ENCODE measurements around the gene DIDO1.

DNA sequence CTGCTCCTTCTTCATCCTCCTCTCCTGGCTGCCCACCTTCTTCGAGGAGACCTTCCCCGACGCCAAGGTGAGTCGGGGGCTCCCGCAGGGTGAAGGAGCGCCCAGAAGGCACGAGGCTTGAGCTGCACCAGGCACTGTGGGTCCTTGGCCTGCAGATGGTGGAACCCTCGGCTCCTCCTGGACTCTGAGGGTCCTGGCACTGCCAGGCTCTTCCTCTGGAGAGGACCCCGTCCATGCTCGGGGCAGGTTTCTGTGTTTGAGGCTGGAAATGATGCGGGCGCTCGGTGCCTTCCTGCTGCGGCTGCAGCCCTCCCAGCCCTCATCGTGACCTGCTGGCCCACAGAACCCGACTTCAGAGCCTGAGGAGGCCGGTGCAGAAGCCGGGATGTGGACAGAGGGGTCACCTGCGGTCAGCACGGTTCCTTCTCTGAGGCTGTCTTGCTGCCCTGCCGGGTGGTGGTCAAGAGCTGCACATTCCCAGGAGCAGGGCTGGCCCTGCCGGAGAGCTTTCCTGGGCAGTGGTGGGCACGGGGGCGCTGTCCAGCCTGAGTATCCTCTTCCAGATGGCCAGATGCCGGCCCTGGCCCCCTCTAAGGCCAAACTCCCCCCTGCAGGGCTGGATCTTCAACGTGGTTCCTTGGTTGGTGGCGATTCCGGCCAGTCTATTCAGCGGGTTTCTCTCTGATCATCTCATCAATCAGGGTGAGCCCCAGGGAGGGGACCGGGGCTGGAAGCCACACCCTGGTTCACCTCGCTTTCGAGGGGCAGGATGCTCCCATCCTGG, 37.5 kb upstream of the DIDO1 start:
- TF ChIP-seq POLR2AphosphoS5 (IDR thresholded peaks at IDR 0.05; ENCODE audit: low read depth, low read length) (no peak), TAF1 (IDR thresholded peaks at IDR 0.05; ENCODE audit: borderline replicate concordance, insufficient read depth, low read length) (no peak), SIN3A (IDR thresholded peaks at IDR 0.05; ENCODE audit: borderline replicate concordance, insufficient read depth, low read length) (no peak), FOXP2 (optimal IDR thresholded peaks at IDR 0.05; ENCODE audit: borderline replicate concordance, extremely low read depth, extremely low read length, insufficient read depth) (no peak)
- TF ChIP-seq, protein P1, sequence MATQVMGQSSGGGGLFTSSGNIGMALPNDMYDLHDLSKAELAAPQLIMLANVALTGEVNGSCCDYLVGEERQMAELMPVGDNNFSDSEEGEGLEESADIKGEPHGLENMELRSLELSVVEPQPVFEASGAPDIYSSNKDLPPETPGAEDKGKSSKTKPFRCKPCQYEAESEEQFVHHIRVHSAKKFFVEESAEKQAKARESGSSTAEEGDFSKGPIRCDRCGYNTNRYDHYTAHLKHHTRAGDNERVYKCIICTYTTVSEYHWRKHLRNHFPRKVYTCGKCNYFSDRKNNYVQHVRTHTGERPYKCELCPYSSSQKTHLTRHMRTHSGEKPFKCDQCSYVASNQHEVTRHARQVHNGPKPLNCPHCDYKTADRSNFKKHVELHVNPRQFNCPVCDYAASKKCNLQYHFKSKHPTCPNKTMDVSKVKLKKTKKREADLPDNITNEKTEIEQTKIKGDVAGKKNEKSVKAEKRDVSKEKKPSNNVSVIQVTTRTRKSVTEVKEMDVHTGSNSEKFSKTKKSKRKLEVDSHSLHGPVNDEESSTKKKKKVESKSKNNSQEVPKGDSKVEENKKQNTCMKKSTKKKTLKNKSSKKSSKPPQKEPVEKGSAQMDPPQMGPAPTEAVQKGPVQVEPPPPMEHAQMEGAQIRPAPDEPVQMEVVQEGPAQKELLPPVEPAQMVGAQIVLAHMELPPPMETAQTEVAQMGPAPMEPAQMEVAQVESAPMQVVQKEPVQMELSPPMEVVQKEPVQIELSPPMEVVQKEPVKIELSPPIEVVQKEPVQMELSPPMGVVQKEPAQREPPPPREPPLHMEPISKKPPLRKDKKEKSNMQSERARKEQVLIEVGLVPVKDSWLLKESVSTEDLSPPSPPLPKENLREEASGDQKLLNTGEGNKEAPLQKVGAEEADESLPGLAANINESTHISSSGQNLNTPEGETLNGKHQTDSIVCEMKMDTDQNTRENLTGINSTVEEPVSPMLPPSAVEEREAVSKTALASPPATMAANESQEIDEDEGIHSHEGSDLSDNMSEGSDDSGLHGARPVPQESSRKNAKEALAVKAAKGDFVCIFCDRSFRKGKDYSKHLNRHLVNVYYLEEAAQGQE (IDR thresholded peaks at IDR 0.05; ENCODE audit: insufficient read depth in 1 of 2, low read depth in 2 of 2, low read length in 2 of 2), result no peak
